IMR-90 (cell line): Measurements from ENCODE around the gene BARD1. TPM values are rescaled to one million over a fixed set of nuclear protein-coding genes. Genes with fewer than 3 reads are reported as not detected.

Experiments used
- ATAC-seq: fragments of 200-7000 bp; cut with Tn5 transposase; 2 replicates; pipeline ENCODE4 v1.9.1; 2020; ENCODE audit warnings: low read depth, mild to moderate bottlenecking, moderate library complexity
- BruUV-seq: library from RNA; stranded (reverse); fragments of 400-500 nt; replicated peaks from 2 replicates; lab custom pipeline; 2021; lab: Mats Ljungman, UMichigan
- CTCF ChIA-PET: fragments of 300-600 bp; formaldehyde crosslinking; extraction: SDS; loops from one replicate; lab custom pipeline; 2021; ENCODE audit warnings: antibody characterized with exemption; lab: Yijun Ruan, JAX
- POLR2A ChIA-PET: fragments of 300-600 bp; sonication (Branson Sonifier 250); formaldehyde crosslinking; loops from one replicate; lab custom pipeline; 2022; ENCODE audit warnings: antibody characterized with exemption; ENCODE audit not compliant: unreplicated experiment; lab: Charles Lee
- DNase-seq: peaks from one replicate; pipeline ENCODE4 v3.0.0; 2013
- H2AFZ ChIP-seq: replicated peaks from 2 replicates; pipeline ENCODE3; 2013; ENCODE audit warnings: low read length, mild to moderate bottlenecking; ENCODE audit not compliant: poor library complexity
- H2AK5ac ChIP-seq: 2 replicates; pipeline ENCODE4 v1.6.1; 2013; ENCODE audit warnings: low read depth, low read length, inconsistent platforms
- H2AK9ac ChIP-seq: replicated peaks from 2 replicates; pipeline ENCODE3; 2013; ENCODE audit warnings: mild to moderate bottlenecking, low read depth, low read length, moderate library complexity; ENCODE audit not compliant: poor library complexity
- H2BK120ac ChIP-seq: 2 replicates; pipeline ENCODE4 v1.6.1; 2013; ENCODE audit warnings: low read depth, low read length, inconsistent platforms
- H2BK15ac ChIP-seq: 3 replicates; pipeline ENCODE4 v1.6.1; 2013; ENCODE audit warnings: low read depth, low read length, inconsistent platforms
- H2BK20ac ChIP-seq: 2 replicates; pipeline ENCODE4 v1.6.1; 2013; ENCODE audit warnings: low read depth, mild to moderate bottlenecking, inconsistent platforms, low read length, moderate library complexity
- H2BK5ac ChIP-seq: 2 replicates; pipeline ENCODE4 v1.6.1; 2013; ENCODE audit warnings: mild to moderate bottlenecking, low read depth, low read length, inconsistent platforms; ENCODE audit not compliant: poor library complexity, severe bottlenecking
- H3K14ac ChIP-seq: replicated peaks from 2 replicates; pipeline ENCODE4 v1.6.1; 2013; ENCODE audit warnings: low read depth, low read length, inconsistent platforms
- H3K18ac ChIP-seq: 2 replicates; pipeline ENCODE4 v1.6.1; 2013; ENCODE audit warnings: low read depth, low read length, control low read depth
- H3K23ac ChIP-seq: 2 replicates; pipeline ENCODE4 v1.6.1; 2013; ENCODE audit warnings: low read depth, low read length, inconsistent platforms
- H3K27ac ChIP-seq: 2 replicates; pipeline ENCODE4 v1.5.1; 2013; ENCODE audit warnings: mild to moderate bottlenecking, control low read depth, low read length; ENCODE audit not compliant: insufficient read depth
- H3K27me3 ChIP-seq: 2 replicates; pipeline ENCODE4 v1.6.1; 2013; ENCODE audit warnings: low read length; ENCODE audit not compliant: control insufficient read depth, insufficient read depth
- H3K36me3 ChIP-seq: 2 replicates; pipeline ENCODE4 v1.6.1; 2013; ENCODE audit warnings: low read length, mixed read lengths; ENCODE audit not compliant: control insufficient read depth, insufficient read depth
- H3K4ac ChIP-seq: 2 replicates; pipeline ENCODE4 v1.6.1; 2013; ENCODE audit warnings: low read depth, low read length, inconsistent platforms
- H3K4me1 ChIP-seq: 2 replicates; pipeline ENCODE4 v1.6.1; 2013; ENCODE audit warnings: low read length, mixed read lengths; ENCODE audit not compliant: control insufficient read depth, insufficient read depth
- H3K4me2 ChIP-seq: 2 replicates; pipeline ENCODE4 v1.6.1; 2013; ENCODE audit warnings: low read depth, mild to moderate bottlenecking, control low read depth, low read length, moderate library complexity
- H3K4me3 ChIP-seq: 2 replicates; pipeline ENCODE4 v1.5.1; 2013; ENCODE audit warnings: low read depth, mild to moderate bottlenecking, control low read depth, low read length, moderate library complexity; ENCODE audit not compliant: insufficient read depth
- H3K56ac ChIP-seq: 2 replicates; pipeline ENCODE4 v1.6.1; 2013; ENCODE audit warnings: low read length, inconsistent platforms; ENCODE audit not compliant: insufficient read depth; ENCODE audit errors: extremely low read depth
- H3K79me1 ChIP-seq, 2 experiments: 2 replicates each; pipeline ENCODE4 v1.6.1; 2013; ENCODE audit warnings: low read length in 2 of 2, inconsistent platforms in 1 of 2, low read depth in 1 of 2
- H3K9ac ChIP-seq: 2 replicates; pipeline ENCODE4 v1.6.1; 2013; ENCODE audit warnings: low read depth, low read length, control low read depth
- H3K9me1 ChIP-seq: 2 replicates; pipeline ENCODE4 v1.6.1; 2013; ENCODE audit warnings: low read length, inconsistent platforms; ENCODE audit not compliant: insufficient read depth
- H3K9me3 ChIP-seq: 2 replicates; pipeline ENCODE4 v1.6.1; 2013; ENCODE audit warnings: low read length; ENCODE audit not compliant: control insufficient read depth, insufficient read depth
- H4K20me1 ChIP-seq: 2 replicates; pipeline ENCODE4 v1.6.1; 2013; ENCODE audit warnings: low read length, inconsistent platforms; ENCODE audit not compliant: insufficient read depth
- H4K5ac ChIP-seq: 2 replicates; pipeline ENCODE4 v1.6.1; 2013; ENCODE audit warnings: mild to moderate bottlenecking, low read depth, low read length, control low read depth
- H4K8ac ChIP-seq, 2 experiments: 2 replicates each; pipeline ENCODE4 v1.6.1; 2013; ENCODE audit warnings: low read depth in 2 of 2, low read length in 2 of 2, control low read depth in 1 of 2, inconsistent platforms in 1 of 2
- H4K91ac ChIP-seq: 2 replicates; pipeline ENCODE4 v1.6.1; 2013; ENCODE audit warnings: low read depth, low read length, inconsistent platforms; ENCODE audit not compliant: insufficient read depth
- BHLHE40 ChIP-seq: fragments of 150-350 bp; IDR thresholded peaks from 2 replicates; pipeline ENCODE4 v1.6.1; 2016; ENCODE audit warnings: mild to moderate bottlenecking, low read depth, low read length
- CEBPB ChIP-seq: IDR thresholded peaks from 2 replicates; pipeline ENCODE4 v1.6.1; 2012; ENCODE audit warnings: low read depth, low read length, improper control_type of control experiment
- CHD1 ChIP-seq: IDR thresholded peaks from 2 replicates; pipeline ENCODE4 v1.6.1; 2012; ENCODE audit warnings: low read depth, low read length, improper control_type of control experiment
- FOS ChIP-seq: fragments of 150-350 bp; IDR thresholded peaks from 2 replicates; pipeline ENCODE4 v1.6.1; 2016; ENCODE audit warnings: low read depth, low read length
- MAFK ChIP-seq: IDR thresholded peaks from 2 replicates; pipeline ENCODE4 v1.6.1; 2012; ENCODE audit warnings: low read depth, low read length, improper control_type of control experiment
- MAZ ChIP-seq: IDR thresholded peaks from 2 replicates; pipeline ENCODE4 v1.6.1; 2012; ENCODE audit warnings: low read depth, mild to moderate bottlenecking, low read length, improper control_type of control experiment, moderate library complexity, borderline replicate concordance
- MXI1 ChIP-seq: IDR thresholded peaks from 2 replicates; pipeline ENCODE4 v1.6.1; 2012; ENCODE audit warnings: low read depth, mild to moderate bottlenecking, low read length, moderate library complexity, borderline replicate concordance
- NFE2L2 ChIP-seq: fragments of 150-350 bp; IDR thresholded peaks from 2 replicates; pipeline ENCODE4 v1.6.1; 2016; ENCODE audit warnings: low read depth, mild to moderate bottlenecking, low read length
- POLR2A ChIP-seq: IDR thresholded peaks from 2 replicates; pipeline ENCODE4 v1.6.1; 2012; ENCODE audit warnings: mild to moderate bottlenecking, low read depth, low read length
- RAD21 ChIP-seq: IDR thresholded peaks from 2 replicates; pipeline ENCODE4 v1.6.1; 2012; ENCODE audit warnings: low read length, improper control_type of control experiment
- RCOR1 ChIP-seq: IDR thresholded peaks from 2 replicates; pipeline ENCODE4 v1.6.1; 2012; ENCODE audit warnings: mild to moderate bottlenecking, low read length, improper control_type of control experiment; ENCODE audit not compliant: insufficient replicate concordance
- RFX5 ChIP-seq: IDR thresholded peaks from 2 replicates; pipeline ENCODE4 v1.8.0; 2012; ENCODE audit warnings: low read depth, mild to moderate bottlenecking, low read length, moderate library complexity
- SMC3 ChIP-seq: fragments of 150-350 bp; IDR thresholded peaks from 2 replicates; pipeline ENCODE4 v1.6.1; 2016; ENCODE audit warnings: low read depth, mild to moderate bottlenecking, antibody characterized with exemption, low read length, moderate library complexity
- WGBS, 2 experiments: methylation state at CpG; one replicate each; pipeline versions ENCODE4 v1.1.5 to v1.1.7; 2013; ENCODE audit warnings: missing lambda C conversion rate in 2 of 2; ENCODE audit not compliant: insufficient read length in 1 of 2; ENCODE audit errors: extremely low coverage in 2 of 2; 5-methylcytosine and 5-hydroxymethylcytosine counted together
- dilution Hi-C: fragments of 300-500 bp; cut with HindIII; formaldehyde crosslinking; loops from one replicate; pipeline ENCODE4 v1.14.3; 2018; ENCODE audit warnings: low sequenced_read_pairs; ENCODE audit not compliant: unreplicated experiment
- in situ Hi-C: fragments of 300-500 bp; cut with MboI; formaldehyde crosslinking; loops from 3 replicates; pipeline ENCODE4 v1.14.3; 2019; ENCODE audit warnings: low sequenced_read_pairs, inconsistent platforms, mixed read lengths
- intact Hi-C: fragments of 100-400 bp; cut with micrococcal nuclease; formaldehyde crosslinking; loops from 2 replicates; pipeline ENCODE4 v1.10.0; 2022
- polyA plus RNA-seq, 3 experiments: library from polyadenylated mRNA; depleted of rRNA; stranded (reverse); fragments of >200 nt; gene quantifications; 2 replicates each; pipeline ENCODE4 v1.2.3, GENCODE V29; 2012; ENCODE audit warnings: low replicate concordance in 1 of 3
- total RNA-seq: library from RNA; depleted of rRNA; stranded (reverse); fragments of >200 nt; gene quantifications from 2 replicates; pipeline ENCODE4 v1.2.3, GENCODE V29; 2012
- TF ChIP-seq, protein P1 (sequence below): fragments of 150-350 bp; IDR thresholded peaks from 2 replicates; pipeline ENCODE4 v1.6.1; 2016; ENCODE audit warnings: low read depth, mild to moderate bottlenecking, low read length, moderate library complexity, borderline replicate concordance
- TF ChIP-seq, protein P2 (sequence below): fragments of 150-350 bp; IDR thresholded peaks from 2 replicates; pipeline ENCODE4 v1.6.1; 2017; ENCODE audit warnings: mild to moderate bottlenecking, antibody characterized with exemption, low read length, low read depth

BARD1 gene
- total and polyA plus RNA-seq, 2 of the 4 experiments (the other 2 are of a cell fraction) = 3.1 to 34.6 TPM

DNA sequence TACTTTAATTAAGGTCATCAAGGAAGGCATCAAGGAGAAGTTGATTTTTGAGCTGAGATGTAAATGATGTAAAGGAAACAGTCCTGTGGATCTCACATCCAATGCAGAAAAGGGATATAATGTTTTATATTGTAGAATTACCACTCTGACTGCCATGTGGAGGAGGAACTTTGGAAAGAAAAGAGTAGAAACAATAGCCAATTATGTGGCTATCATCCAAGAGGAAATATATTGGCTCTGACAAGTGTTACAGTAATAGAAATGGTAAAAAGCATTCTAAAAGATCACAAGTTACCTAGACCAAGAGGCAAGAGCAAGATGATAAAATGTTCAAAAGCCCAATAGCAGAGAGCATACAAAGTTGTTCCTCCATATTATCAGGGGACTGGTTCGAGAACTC lies 26.8 kb downstream of the BARD1 start:
- intact Hi-C loops = no loop called here
- no peak overlapping the region for H2BK5ac ChIP-seq
- 0 out of 2 replicates have a peak, but pooled peaks cover 1% of the 10 kb centered on the region for H3K36me3 ChIP-seq

More for the DNA sequence above, 26.8 kb downstream of the BARD1 start:
- Histone ChIP-seq H3K4me1 (no peaks in the 10 kb centered on the region), H2BK15ac (no peak overlapping the region), H3K4me2 (no peak overlapping the region), H3K27me3 (no peaks in the 10 kb centered on the region), H2BK20ac (no peak overlapping the region), H3K4ac (no peak overlapping the region), H3K18ac (no peak overlapping the region), H3K4me3 (no peak overlapping the region), H4K8ac (no peak overlapping the region), H4K91ac (no peak overlapping the region), H3K9me1 (no peaks in the 10 kb centered on the region), H2AK5ac (no peak overlapping the region), H2AK9ac (no peak overlapping the region), H2BK120ac (no peak overlapping the region), H3K23ac (no peak overlapping the region), H3K56ac (no peak overlapping the region), H4K5ac (no peak overlapping the region), H3K9me3 (no peaks in the 10 kb centered on the region), H3K27ac (no peak overlapping the region), H3K79me1 (peaks cover 9 to 14% of the 10 kb centered on the region in 2 experiments; a peak in 3 of 4 replicates), H3K14ac (no peak overlapping the region), H2AFZ (no peak overlapping the region), H4K20me1 (no peaks in the 10 kb centered on the region), H3K9ac (no peak overlapping the region)
- ChIA-PET POLR2A (no interaction called here), CTCF (no interaction called here)
- WGBS, 2 experiments = no CpG with 5 or more reads among the region's 1 CpG
- no TSS peak for BruUV-seq
- ATAC-seq (no peak), DNase-seq (no peak)
- dilution Hi-C loops (no loop called here), in situ Hi-C loops (no loop called here)
- TF ChIP-seq SMC3 (no peak), RAD21 (no peak), MAZ (no peak), MAFK (no peak), CEBPB (no peak), MXI1 (no peak), FOS (no peak), BHLHE40 (no peak), POLR2A (no peak), RFX5 (no peak), CHD1 (no peak), NFE2L2 (no peak), RCOR1 (no peak)
- TF ChIP-seq, protein P1, sequence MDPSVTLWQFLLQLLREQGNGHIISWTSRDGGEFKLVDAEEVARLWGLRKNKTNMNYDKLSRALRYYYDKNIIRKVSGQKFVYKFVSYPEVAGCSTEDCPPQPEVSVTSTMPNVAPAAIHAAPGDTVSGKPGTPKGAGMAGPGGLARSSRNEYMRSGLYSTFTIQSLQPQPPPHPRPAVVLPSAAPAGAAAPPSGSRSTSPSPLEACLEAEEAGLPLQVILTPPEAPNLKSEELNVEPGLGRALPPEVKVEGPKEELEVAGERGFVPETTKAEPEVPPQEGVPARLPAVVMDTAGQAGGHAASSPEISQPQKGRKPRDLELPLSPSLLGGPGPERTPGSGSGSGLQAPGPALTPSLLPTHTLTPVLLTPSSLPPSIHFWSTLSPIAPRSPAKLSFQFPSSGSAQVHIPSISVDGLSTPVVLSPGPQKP = no peak
- TF ChIP-seq, protein P2, sequence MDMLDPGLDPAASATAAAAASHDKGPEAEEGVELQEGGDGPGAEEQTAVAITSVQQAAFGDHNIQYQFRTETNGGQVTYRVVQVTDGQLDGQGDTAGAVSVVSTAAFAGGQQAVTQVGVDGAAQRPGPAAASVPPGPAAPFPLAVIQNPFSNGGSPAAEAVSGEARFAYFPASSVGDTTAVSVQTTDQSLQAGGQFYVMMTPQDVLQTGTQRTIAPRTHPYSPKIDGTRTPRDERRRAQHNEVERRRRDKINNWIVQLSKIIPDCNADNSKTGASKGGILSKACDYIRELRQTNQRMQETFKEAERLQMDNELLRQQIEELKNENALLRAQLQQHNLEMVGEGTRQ = no peak
